HEK293 (cell line): Measurements from ENCODE around the gene TK1.
A peak's percentile ranks its signal among the peaks of the same experiment; 100 is the strongest.

Source experiments
- CTCF ChIA-PET: fragments of 350-600 bp; formaldehyde crosslinking; extraction: SDS; loops from one replicate; lab custom pipeline; 2021; ENCODE audit warnings: antibody characterized with exemption; lab: Yijun Ruan, JAX
- POLR2A ChIA-PET: fragments of 300-600 bp; formaldehyde crosslinking; extraction: SDS; loops from one replicate; lab custom pipeline; 2020; ENCODE audit warnings: antibody characterized with exemption, inconsistent platforms; lab: Yijun Ruan, JAX
- H3K27ac ChIP-seq: fragments of 200-500 bp; sonication (Bioruptor generic); 2 replicates; pipeline ENCODE4 v1.5.1; 2014; ENCODE audit warnings: low read depth, low read length, control low read depth, inconsistent platforms; ENCODE audit errors: extremely low read depth
- H3K36me3 ChIP-seq, 2 experiments: fragments of 200-500 bp in 1 of 2; sonication (Bioruptor generic) in 1 of 2; 1 replicate in 1 of 2; 2 replicates in 1 of 2; pipeline ENCODE4 v1.5.1; 2014 to 2017; ENCODE audit warnings: inconsistent platforms in 2 of 2, low read length in 2 of 2; ENCODE audit not compliant: control insufficient read depth in 2 of 2, insufficient read depth in 1 of 2
- H3K4me1 ChIP-seq: fragments of 200-500 bp; sonication (Bioruptor generic); 2 replicates; pipeline ENCODE4 v1.5.1; 2014; ENCODE audit warnings: mild to moderate bottlenecking, low read length, inconsistent platforms; ENCODE audit not compliant: control insufficient read depth, insufficient read depth
- H3K4me3 ChIP-seq: 2 replicates; pipeline ENCODE4 v1.5.1; 2011; ENCODE audit warnings: low read depth, mild to moderate bottlenecking, control low read depth, low read length, moderate library complexity
- H3K9me3 ChIP-seq: fragments of 200-500 bp; sonication (Bioruptor generic); 2 replicates; pipeline ENCODE4 v1.5.1; 2014; ENCODE audit warnings: low read depth, low read length, inconsistent platforms; ENCODE audit not compliant: control insufficient read depth, insufficient read depth
- BCL6B ChIP-seq: fragments of 450-650 bp; formaldehyde crosslinking; IDR thresholded peaks from 2 replicates; pipeline ENCODE4 v1.5.1; 2017; ENCODE audit warnings: missing biosample characterization, missing genetic modification characterization
- EGR2 ChIP-seq: fragments of 450-650 bp; formaldehyde crosslinking; IDR thresholded peaks from 2 replicates; pipeline ENCODE4 v1.5.1; 2016; ENCODE audit warnings: low read depth, missing biosample characterization, missing genetic modification characterization
- OSR2 ChIP-seq: fragments of 450-650 bp; formaldehyde crosslinking; IDR thresholded peaks from 2 replicates; pipeline ENCODE4 v1.5.1; 2016; ENCODE audit warnings: missing biosample characterization, missing genetic modification characterization
- SCRT1 ChIP-seq: fragments of 450-650 bp; formaldehyde crosslinking; IDR thresholded peaks from 2 replicates; pipeline ENCODE4 v1.5.1; 2016; ENCODE audit warnings: missing biosample characterization, missing genetic modification characterization, borderline replicate concordance
- SCRT2 ChIP-seq: fragments of 450-650 bp; formaldehyde crosslinking; IDR thresholded peaks from 2 replicates; pipeline ENCODE4 v1.5.1; 2016; ENCODE audit warnings: missing biosample characterization, missing genetic modification characterization
- ZBTB7A ChIP-seq: fragments of 450-650 bp; formaldehyde crosslinking; IDR thresholded peaks from 2 replicates; pipeline ENCODE4 v1.5.1; 2016; ENCODE audit warnings: low read depth, missing biosample characterization, missing genetic modification characterization
- ZFP37 ChIP-seq: fragments of 450-650 bp; formaldehyde crosslinking; IDR thresholded peaks from 2 replicates; pipeline ENCODE4 v1.5.1; 2016; ENCODE audit warnings: missing biosample characterization, missing genetic modification characterization
- ZNF155 ChIP-seq: fragments of 450-650 bp; formaldehyde crosslinking; IDR thresholded peaks from 2 replicates; pipeline ENCODE4 v1.5.1; 2016; ENCODE audit warnings: missing biosample characterization, missing genetic modification characterization
- ZNF16 ChIP-seq: fragments of 450-650 bp; formaldehyde crosslinking; IDR thresholded peaks from 2 replicates; pipeline ENCODE4 v1.5.1; 2016; ENCODE audit warnings: low read depth, missing biosample characterization, missing genetic modification characterization
- ZNF184 ChIP-seq: fragments of 450-650 bp; IDR thresholded peaks from 2 replicates; pipeline ENCODE4 v1.5.1; 2018; ENCODE audit warnings: missing biosample characterization, mild to moderate bottlenecking, missing genetic modification characterization
- ZNF274 ChIP-seq, 2 experiments: fragments of 200-500 bp in 1 of 2; fragments of 450-650 bp in 1 of 2; sonication (Bioruptor generic) in 1 of 2; formaldehyde crosslinking in 1 of 2; IDR thresholded peaks; 2 replicates each; pipeline versions ENCODE4 v1.5.1 to v1.6.1; 2014 to 2016; ENCODE audit warnings: borderline replicate concordance in 1 of 2, inconsistent platforms in 1 of 2, low read length in 1 of 2, missing biosample characterization in 1 of 2, missing genetic modification characterization in 1 of 2
- ZNF280D ChIP-seq: fragments of 450-650 bp; formaldehyde crosslinking; IDR thresholded peaks from 2 replicates; pipeline ENCODE4 v1.5.1; 2016; ENCODE audit warnings: missing biosample characterization, missing genetic modification characterization
- ZNF362 ChIP-seq: fragments of 450-650 bp; formaldehyde crosslinking; IDR thresholded peaks from 2 replicates; pipeline ENCODE4 v1.5.1; 2016; ENCODE audit warnings: missing biosample characterization, missing genetic modification characterization
- ZNF621 ChIP-seq: fragments of 450-650 bp; formaldehyde crosslinking; IDR thresholded peaks from 2 replicates; pipeline ENCODE4 v1.5.1; 2017; ENCODE audit warnings: missing biosample characterization, missing genetic modification characterization
- ZNF785 ChIP-seq: fragments of 450-650 bp; formaldehyde crosslinking; IDR thresholded peaks from 2 replicates; pipeline ENCODE4 v1.5.1; 2016; ENCODE audit warnings: missing biosample characterization, missing genetic modification characterization
- ZNF791 ChIP-seq: fragments of 450-650 bp; formaldehyde crosslinking; IDR thresholded peaks from 2 replicates; pipeline ENCODE4 v1.5.1; 2016; ENCODE audit warnings: missing biosample characterization, missing genetic modification characterization
- ZNF792 ChIP-seq: fragments of 450-650 bp; formaldehyde crosslinking; IDR thresholded peaks from 2 replicates; pipeline ENCODE4 v1.5.1; 2016; ENCODE audit warnings: missing biosample characterization, missing genetic modification characterization

The TK1 gene

GRCh38 chr17:78223765-78224164 is 36.9 kb upstream of the TK1 start:
- Histone ChIP-seq H3K4me3 (no peak overlapping the region), H3K27ac (peak overlapping the region; percentile 17; the same call in 1 of the 2 replicates), H3K36me3 (peaks cover 55 to 65% of the 10 kb centered on the region in 2 experiments), H3K4me1 (peaks cover 4% of the 10 kb centered on the region; the same call in 1 of the 2 replicates), H3K9me3 (no peaks in the 10 kb centered on the region)
- CTCF ChIA-PET: interaction anchor here (0.9 kb wide), 1 partner anchor 30 kb away, joined by 5 read pairs; no protein-coding TSS in a partner anchor
- POLR2A ChIA-PET: interaction anchor here (0.7 to 2.3 kb wide), 3 partner anchors 9 to 763 kb away, joined by 3 to 9 read pairs (median 8); partner anchors contain the start of genes BIRC5 and TK1
- TF ChIP-seq SCRT2 (tag by site-specific recombination) (peak; percentile 79), ZBTB7A (tag by site-specific recombination) (no peak), ZNF362 (tag by site-specific recombination) (0 out of 2 replicates have a peak, but pooled peaks have one; percentile 27), SCRT1 (tag by site-specific recombination) (peak; percentile 96), ZNF155 (tag by site-specific recombination) (no peak)

GRCh38 chr17:78223061-78223460 is 36.2 kb upstream of the TK1 start:
- POLR2A ChIA-PET: interaction anchor here (0.7 to 2.3 kb wide), 3 partner anchors 9 to 764 kb away, joined by 3 to 9 read pairs (median 8); partner anchors contain the start of genes BIRC5 and TK1
- no peak overlapping the region for H3K27ac ChIP-seq
- TF ChIP-seq EGR2 (no peak), ZNF792 (tag by site-specific recombination) (no peak), ZNF280D (no peak), ZFP37 (tag by site-specific recombination) (no peak), ZNF785 (no peak), ZNF791 (tag by site-specific recombination) (no peak), ZNF274 (IDR thresholded peaks at IDR 0.05; ENCODE audit: low read length) (no peak), ZNF274 (tag by site-specific recombination; IDR thresholded peaks at IDR 0.05; ENCODE audit: borderline replicate concordance) (no peak), ZNF184 (no peak), BCL6B (tag by site-specific recombination) (no peak), ZNF16 (tag by site-specific recombination) (no peak), ZNF621 (tag by site-specific recombination) (no peak), OSR2 (tag by site-specific recombination) (no peak)
- TF ChIP-seq, all 188 proteins: peak for 0
- Histone ChIP-seq H3K36me3 (peaks cover 62 to 68% of the 10 kb centered on the region in 2 experiments), H3K9me3 (no peaks in the 10 kb centered on the region), H3K4me1 (peaks cover 4% of the 10 kb centered on the region; the same call in 1 of the 2 replicates), H3K4me3 (no peak overlapping the region)
- CTCF ChIA-PET: interaction anchor here (0.6 to 1.1 kb wide), 4 partner anchors 31 to 443 kb away, joined by 3 to 5 read pairs (median 4); no protein-coding TSS in a partner anchor
